SK-N-MC (cell line): ENCODE measurements around the gene PXMP2.

Experiments
- EZH2 ChIP-seq: fragments of 200-600 bp; sonication (generic); IDR thresholded peaks from one replicate; pipeline ENCODE4 v1.6.1; 2017; ENCODE audit warnings: antibody characterized with exemption
- FOXP2 ChIP-seq: optimal IDR thresholded peaks from 2 replicates; pipeline ENCODE3; 2011; ENCODE audit warnings: mild to moderate bottlenecking, moderate library complexity; ENCODE audit not compliant: insufficient read depth; ENCODE audit errors: extremely low read length, control extremely low read depth
- POLR2AphosphoS5 ChIP-seq: IDR thresholded peaks from 2 replicates; pipeline ENCODE4 v1.6.1; 2012; ENCODE audit warnings: mild to moderate bottlenecking, low read depth, low read length, borderline replicate concordance

DNA sequence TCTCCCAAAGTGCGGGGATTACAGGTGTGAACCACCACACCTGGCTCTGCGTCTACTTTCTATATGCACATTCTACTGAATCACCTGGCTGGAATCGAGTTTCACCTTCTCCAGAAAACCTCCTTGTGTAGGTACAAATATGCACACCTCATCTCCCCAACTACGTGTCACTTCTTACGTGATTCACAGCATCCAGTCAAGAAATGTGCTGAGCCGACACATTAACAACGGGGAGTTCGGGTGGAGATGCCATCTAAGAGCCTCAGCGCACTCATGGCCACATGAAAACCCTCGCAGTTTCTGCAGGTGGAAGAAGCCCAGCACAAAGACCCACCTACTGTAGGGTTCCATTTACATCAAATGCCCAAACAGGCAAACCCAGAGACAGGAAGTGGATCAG lies 39.5 kb upstream of the PXMP2 start:
- TF ChIP-seq POLR2AphosphoS5 (no peak), EZH2 (no peak), FOXP2 (no peak)
